Measurements from ENCODE around the gene TC2N. TPM values are rescaled to one million over a fixed set of nuclear protein-coding genes. Genes with fewer than 3 reads are reported as not detected.

Gene TC2N
- total RNA-seq, 1 experiment from 2014 or later = 30.6 TPM

- ChIA-PET POLR2A (no interaction called here), CTCF (no interaction called here)
- no peaks in the 10 kb centered on the region for H3K36me3 ChIP-seq (ENCODE audit: control insufficient read depth, insufficient read depth, low read length)
- no peaks in the 10 kb centered on the region for H3K9me3 ChIP-seq
- TF ChIP-seq CTCF (IDR thresholded peaks at IDR 0.05; ENCODE audit: insufficient read depth in 1 of 2, low read depth in 1 of 2, low read length in 1 of 2, severe bottlenecking in 1 of 2, unreplicated experiment in 1 of 2) = no peak
- H3K4me1 Mint-ChIP-seq (ENCODE audit: low read depth, unreplicated experiment) = no peaks in the 10 kb centered on the region
- no peaks in the 10 kb centered on the region for H3K36me3 Mint-ChIP-seq (ENCODE audit: insufficient read depth, unreplicated experiment)
- BruUV-seq (replicated peaks) = no TSS peak
- no peak overlapping the region for H3K4me3 ChIP-seq (ENCODE audit: low read depth, low read length)
- H3K27me3 Mint-ChIP-seq (ENCODE audit: insufficient read depth, unreplicated experiment) = no peaks in the 10 kb centered on the region
- intact Hi-C loops (cut with micrococcal nuclease; ENCODE audit: unreplicated experiment) = no loop called here
- H3K27me3 ChIP-seq (replicated peaks; ENCODE audit: control insufficient read depth, insufficient read depth, low read length) = no peaks in the 10 kb centered on the region
- no peaks in the 10 kb centered on the region for H3K9me3 Mint-ChIP-seq (ENCODE audit: unreplicated experiment)
- H3K4me3 Mint-ChIP-seq (ENCODE audit: unreplicated experiment) = no peak overlapping the region
- H3K4me1 ChIP-seq = no peaks in the 10 kb centered on the region
- DNase-seq = no peak
- H3K27ac Mint-ChIP-seq (ENCODE audit: unreplicated experiment) = no peak overlapping the region
These were observed 23.3 kb downstream of the TC2N start for GRCh38 chr14:91844029-91844428.

DNA sequence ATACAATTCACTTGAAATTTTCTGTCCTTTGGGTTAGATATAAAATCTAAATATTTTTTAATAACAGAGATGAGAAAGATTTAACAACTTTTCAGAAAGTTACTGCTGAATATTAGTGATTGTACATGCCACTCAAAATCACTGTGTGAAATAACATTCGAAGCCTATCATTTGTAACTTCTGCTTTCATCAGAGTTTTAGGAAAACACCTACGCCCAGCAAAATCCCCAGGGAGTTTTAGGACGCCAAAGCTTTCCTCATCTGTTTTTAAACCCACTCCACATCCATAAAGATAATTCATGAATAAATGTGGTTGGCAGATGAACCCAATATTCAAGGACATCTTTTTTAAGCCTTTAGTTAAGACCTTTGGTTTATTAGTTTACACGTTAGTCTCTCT lies 23.9 kb downstream of the TC2N start:
- Mint-ChIP-seq H3K4me3 (ENCODE audit: unreplicated experiment) (no peak overlapping the region), H3K27me3 (ENCODE audit: insufficient read depth, unreplicated experiment) (no peaks in the 10 kb centered on the region), H3K9me3 (ENCODE audit: unreplicated experiment) (no peaks in the 10 kb centered on the region), H3K4me1 (ENCODE audit: low read depth, unreplicated experiment) (no peaks in the 10 kb centered on the region), H3K36me3 (ENCODE audit: insufficient read depth, unreplicated experiment) (no peaks in the 10 kb centered on the region), H3K27ac (ENCODE audit: unreplicated experiment) (no peak overlapping the region)
- DNase-seq = no peak
- Histone ChIP-seq H3K4me3 (ENCODE audit: low read depth, low read length) (no peak overlapping the region), H3K27me3 (replicated peaks; ENCODE audit: control insufficient read depth, insufficient read depth, low read length) (no peaks in the 10 kb centered on the region), H3K9me3 (no peaks in the 10 kb centered on the region), H3K4me1 (no peaks in the 10 kb centered on the region), H3K36me3 (ENCODE audit: control insufficient read depth, insufficient read depth, low read length) (no peaks in the 10 kb centered on the region)
- TF ChIP-seq CTCF (IDR thresholded peaks at IDR 0.05; ENCODE audit: insufficient read depth in 1 of 2, low read depth in 1 of 2, low read length in 1 of 2, severe bottlenecking in 1 of 2, unreplicated experiment in 1 of 2) = no peak
- ChIA-PET CTCF (no interaction called here), POLR2A (no interaction called here)
- no TSS peak for BruUV-seq (replicated peaks)
- intact Hi-C loops (cut with micrococcal nuclease; ENCODE audit: unreplicated experiment) = no loop called here

- TF ChIP-seq CTCF (IDR thresholded peaks at IDR 0.05; ENCODE audit: insufficient read depth in 1 of 2, low read depth in 1 of 2, low read length in 1 of 2, severe bottlenecking in 1 of 2, unreplicated experiment in 1 of 2) = no peak
These were observed 26.3 kb downstream of the TC2N start for GRCh38 chr14:91841065-91841464.

More at GRCh38 chr14:91841065-91841464, 26.3 kb downstream of the TC2N start:
- Mint-ChIP-seq H3K27me3 (ENCODE audit: insufficient read depth, unreplicated experiment) (no peaks in the 10 kb centered on the region), H3K4me1 (ENCODE audit: low read depth, unreplicated experiment) (no peaks in the 10 kb centered on the region), H3K36me3 (ENCODE audit: insufficient read depth, unreplicated experiment) (no peaks in the 10 kb centered on the region), H3K4me3 (ENCODE audit: unreplicated experiment) (no peak overlapping the region), H3K27ac (ENCODE audit: unreplicated experiment) (no peak overlapping the region), H3K9me3 (ENCODE audit: unreplicated experiment) (no peaks in the 10 kb centered on the region)
- no peaks in the 10 kb centered on the region for H3K9me3 ChIP-seq
- no peak overlapping the region for H3K4me3 ChIP-seq (ENCODE audit: low read depth, low read length)
- CTCF ChIA-PET = no interaction called here
- intact Hi-C loops (cut with micrococcal nuclease; ENCODE audit: unreplicated experiment) = no loop called here
- H3K27me3 ChIP-seq (replicated peaks; ENCODE audit: control insufficient read depth, insufficient read depth, low read length) = no peaks in the 10 kb centered on the region
- POLR2A ChIA-PET = no interaction called here
- no peaks in the 10 kb centered on the region; the same call in 1 of the 2 replicates for H3K36me3 ChIP-seq (ENCODE audit: control insufficient read depth, insufficient read depth, low read length)
- BruUV-seq (replicated peaks) = no TSS peak
- DNase-seq = no peak
- peaks cover 11% of the 10 kb centered on the region for H3K4me1 ChIP-seq

Data from Caco-2 (cell line).